GM18873 (cell line): Measurements from ENCODE around the gene STXBP1.
"Not testable (repeated sequence)": the region's sequence is repeated elsewhere in the genome, so short reads cannot be mapped to it uniquely, and the experiment has no call there.

ENCODE experiments used
- ATAC-seq: cut with Tn5 transposase; IDR thresholded peaks from one replicate; pipeline ENCODE4 v1.9.1; 2021; ENCODE audit warnings: mild to moderate bottlenecking, moderate library complexity, moderate number of reproducible peaks; ENCODE audit not compliant: unreplicated experiment, low FRiP score

The STXBP1 gene

GRCh38 chr9:127575875-127576778, 36.0 kb upstream of the STXBP1 start:
- no peak for ATAC-seq

- ATAC-seq, result not testable (repeated sequence)
Observed at GRCh38 chr9:127577194-127577593, 34.9 kb upstream of the STXBP1 start.

- ATAC-seq, result no peak
Observed at GRCh38 chr9:127578627-127578951, 33.5 kb upstream of the STXBP1 start.

GRCh38 chr9:127578952-127579853, 32.9 kb upstream of the STXBP1 start:
- ATAC-seq, result no peak

GRCh38 chr9:127580366-127580765, 31.7 kb upstream of the STXBP1 start:
- ATAC-seq, result no peak

GRCh38 chr9:127580879-127581475, 31.1 kb upstream of the STXBP1 start:
- ATAC-seq, result no peak

GRCh38 chr9:127584474-127584805, 27.6 kb upstream of the STXBP1 start:
- not testable (repeated sequence) for ATAC-seq

GRCh38 chr9:127585161-127585819, 26.8 kb upstream of the STXBP1 start:
- ATAC-seq, result no peak

GRCh38 chr9:127586096-127586495, 26.0 kb upstream of the STXBP1 start:
- ATAC-seq, result no peak

GRCh38 chr9:127586537-127586936, 25.5 kb upstream of the STXBP1 start:
- ATAC-seq, result no peak

- no peak for ATAC-seq
Observed at GRCh38 chr9:127587966-127588365, 24.1 kb upstream of the STXBP1 start.

GRCh38 chr9:127588740-127589506, 23.2 kb upstream of the STXBP1 start:
- ATAC-seq, result no peak

GRCh38 chr9:127589955-127590370, 22.1 kb upstream of the STXBP1 start:
- ATAC-seq, result no peak

- ATAC-seq, result no peak
Observed at GRCh38 chr9:127595611-127596010, 16.5 kb upstream of the STXBP1 start.

- no peak for ATAC-seq
Observed at GRCh38 chr9:127598839-127599549, 13.1 kb upstream of the STXBP1 start.

- no peak for ATAC-seq
Observed at GRCh38 chr9:127599550-127599891, 12.6 kb upstream of the STXBP1 start.

GRCh38 chr9:127603226-127603625, 8.9 kb upstream of the STXBP1 start:
- ATAC-seq, result no peak

GRCh38 chr9:127606043-127606442, 6.0 kb upstream of the STXBP1 start:
- no peak for ATAC-seq
